Measurements from ENCODE around the gene UTP15. TPM values are rescaled to one million over a fixed set of nuclear protein-coding genes. Genes with fewer than 3 reads are reported as not detected.

UTP15 gene
- total and polyA plus RNA-seq, 2 of the 4 experiments (the other 2 are of a cell fraction): 11.4 to 28.0 TPM

DNA sequence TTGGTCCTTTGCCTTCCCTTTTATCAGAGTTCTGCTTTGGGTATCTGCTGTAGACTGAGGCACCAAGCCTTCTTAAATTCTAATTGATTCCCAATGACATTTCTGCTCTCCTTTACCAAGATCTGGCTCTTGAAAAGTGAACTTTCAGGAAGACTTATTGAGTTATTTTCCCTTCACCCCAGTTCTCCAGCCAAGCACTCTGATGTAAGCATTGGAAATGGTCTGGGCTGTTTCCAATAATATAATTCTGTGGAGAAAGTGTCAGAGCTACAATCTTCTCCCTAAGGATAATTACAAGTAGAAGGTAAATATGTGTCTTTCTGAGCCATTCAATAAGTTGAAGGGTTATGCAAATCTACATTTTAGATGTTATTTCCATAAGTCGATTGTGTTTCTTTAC, 36.5 kb upstream of the UTP15 start:
- Histone ChIP-seq H3K14ac (replicated peaks; ENCODE audit: low read depth, low read length) (no peak overlapping the region), H4K20me1 (ENCODE audit: insufficient read depth, low read length) (no peaks in the 10 kb centered on the region), H3K9me1 (ENCODE audit: insufficient read depth, low read length) (peaks cover 4% of the 10 kb centered on the region; the same call in 1 of the 2 replicates), H3K4me2 (ENCODE audit: low read depth, low read length) (no peak overlapping the region), H4K5ac (ENCODE audit: low read depth, low read length) (no peak overlapping the region), H3K79me1 (ENCODE audit: low read depth in 1 of 2, low read length in 2 of 2) (no peaks in the 10 kb centered on the region), H3K56ac (ENCODE audit: extremely low read depth, insufficient read depth, low read length) (no peak overlapping the region), H3K23ac (ENCODE audit: low read depth, low read length) (no peak overlapping the region), H4K8ac (ENCODE audit: low read depth in 2 of 2, low read length in 2 of 2) (no peak overlapping the region), H3K4me3 (ENCODE audit: insufficient read depth, low read depth, low read length) (no peak overlapping the region), H3K27me3 (ENCODE audit: control insufficient read depth, insufficient read depth, low read length) (no peaks in the 10 kb centered on the region), H3K9ac (ENCODE audit: low read depth, low read length) (no peak overlapping the region), H2AK5ac (ENCODE audit: low read depth, low read length) (no peak overlapping the region), H3K4ac (ENCODE audit: low read depth, low read length) (no peak overlapping the region), H3K4me1 (ENCODE audit: control insufficient read depth, insufficient read depth, low read length) (peaks cover 8% of the 10 kb centered on the region), H3K9me3 (ENCODE audit: control insufficient read depth, insufficient read depth, low read length) (no peaks in the 10 kb centered on the region), H3K18ac (ENCODE audit: low read depth, low read length) (no peak overlapping the region), H2BK15ac (ENCODE audit: low read depth, low read length) (no peak overlapping the region), H2BK20ac (ENCODE audit: low read depth, low read length) (no peak overlapping the region), H3K36me3 (ENCODE audit: control insufficient read depth, insufficient read depth, low read length) (no peaks in the 10 kb centered on the region), H2AFZ (replicated peaks; ENCODE audit: low read length, poor library complexity) (no peak overlapping the region), H2BK120ac (ENCODE audit: low read depth, low read length) (no peak overlapping the region), H4K91ac (ENCODE audit: insufficient read depth, low read depth, low read length) (no peak overlapping the region), H2AK9ac (replicated peaks; ENCODE audit: low read depth, low read length, poor library complexity) (no peak overlapping the region), H3K27ac (ENCODE audit: insufficient read depth, low read length) (no peak overlapping the region), H2BK5ac (ENCODE audit: low read depth, low read length, poor library complexity, severe bottlenecking) (no peak overlapping the region)
- DNase-seq (no peak), ATAC-seq (ENCODE audit: low read depth) (no peak)
- TF ChIP-seq, protein P1, sequence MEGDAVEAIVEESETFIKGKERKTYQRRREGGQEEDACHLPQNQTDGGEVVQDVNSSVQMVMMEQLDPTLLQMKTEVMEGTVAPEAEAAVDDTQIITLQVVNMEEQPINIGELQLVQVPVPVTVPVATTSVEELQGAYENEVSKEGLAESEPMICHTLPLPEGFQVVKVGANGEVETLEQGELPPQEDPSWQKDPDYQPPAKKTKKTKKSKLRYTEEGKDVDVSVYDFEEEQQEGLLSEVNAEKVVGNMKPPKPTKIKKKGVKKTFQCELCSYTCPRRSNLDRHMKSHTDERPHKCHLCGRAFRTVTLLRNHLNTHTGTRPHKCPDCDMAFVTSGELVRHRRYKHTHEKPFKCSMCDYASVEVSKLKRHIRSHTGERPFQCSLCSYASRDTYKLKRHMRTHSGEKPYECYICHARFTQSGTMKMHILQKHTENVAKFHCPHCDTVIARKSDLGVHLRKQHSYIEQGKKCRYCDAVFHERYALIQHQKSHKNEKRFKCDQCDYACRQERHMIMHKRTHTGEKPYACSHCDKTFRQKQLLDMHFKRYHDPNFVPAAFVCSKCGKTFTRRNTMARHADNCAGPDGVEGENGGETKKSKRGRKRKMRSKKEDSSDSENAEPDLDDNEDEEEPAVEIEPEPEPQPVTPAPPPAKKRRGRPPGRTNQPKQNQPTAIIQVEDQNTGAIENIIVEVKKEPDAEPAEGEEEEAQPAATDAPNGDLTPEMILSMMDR (conservative IDR thresholded peaks at IDR 0.05; ENCODE audit: low read depth, low read length): no peak
- TF ChIP-seq CHD1 (IDR thresholded peaks at IDR 0.05; ENCODE audit: low read depth, low read length) (no peak), MAFK (IDR thresholded peaks at IDR 0.05; ENCODE audit: low read depth, low read length) (no peak), CEBPB (IDR thresholded peaks at IDR 0.05; ENCODE audit: low read depth, low read length) (no peak), BHLHE40 (IDR thresholded peaks at IDR 0.05; ENCODE audit: low read depth, low read length) (no peak), MXI1 (IDR thresholded peaks at IDR 0.05; ENCODE audit: borderline replicate concordance, low read depth, low read length) (no peak), RFX5 (IDR thresholded peaks at IDR 0.05; ENCODE audit: low read depth, low read length) (no peak), RCOR1 (IDR thresholded peaks at IDR 0.05; ENCODE audit: insufficient replicate concordance, low read length) (no peak), SMC3 (IDR thresholded peaks at IDR 0.05; ENCODE audit: low read depth, low read length) (no peak), RAD21 (IDR thresholded peaks at IDR 0.05; ENCODE audit: low read length) (no peak), FOS (IDR thresholded peaks at IDR 0.05; ENCODE audit: low read depth, low read length) (no peak), NFE2L2 (IDR thresholded peaks at IDR 0.05; ENCODE audit: low read depth, low read length) (no peak), POLR2A (IDR thresholded peaks at IDR 0.05; ENCODE audit: low read depth, low read length) (no peak), MAZ (IDR thresholded peaks at IDR 0.05; ENCODE audit: borderline replicate concordance, low read depth, low read length) (no peak)
- TF ChIP-seq, protein P2, sequence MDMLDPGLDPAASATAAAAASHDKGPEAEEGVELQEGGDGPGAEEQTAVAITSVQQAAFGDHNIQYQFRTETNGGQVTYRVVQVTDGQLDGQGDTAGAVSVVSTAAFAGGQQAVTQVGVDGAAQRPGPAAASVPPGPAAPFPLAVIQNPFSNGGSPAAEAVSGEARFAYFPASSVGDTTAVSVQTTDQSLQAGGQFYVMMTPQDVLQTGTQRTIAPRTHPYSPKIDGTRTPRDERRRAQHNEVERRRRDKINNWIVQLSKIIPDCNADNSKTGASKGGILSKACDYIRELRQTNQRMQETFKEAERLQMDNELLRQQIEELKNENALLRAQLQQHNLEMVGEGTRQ (IDR thresholded peaks at IDR 0.05; ENCODE audit: low read depth, low read length): no peak
- TF ChIP-seq, protein P3, sequence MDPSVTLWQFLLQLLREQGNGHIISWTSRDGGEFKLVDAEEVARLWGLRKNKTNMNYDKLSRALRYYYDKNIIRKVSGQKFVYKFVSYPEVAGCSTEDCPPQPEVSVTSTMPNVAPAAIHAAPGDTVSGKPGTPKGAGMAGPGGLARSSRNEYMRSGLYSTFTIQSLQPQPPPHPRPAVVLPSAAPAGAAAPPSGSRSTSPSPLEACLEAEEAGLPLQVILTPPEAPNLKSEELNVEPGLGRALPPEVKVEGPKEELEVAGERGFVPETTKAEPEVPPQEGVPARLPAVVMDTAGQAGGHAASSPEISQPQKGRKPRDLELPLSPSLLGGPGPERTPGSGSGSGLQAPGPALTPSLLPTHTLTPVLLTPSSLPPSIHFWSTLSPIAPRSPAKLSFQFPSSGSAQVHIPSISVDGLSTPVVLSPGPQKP (IDR thresholded peaks at IDR 0.05; ENCODE audit: borderline replicate concordance, low read depth, low read length): no peak
- CTCF ChIA-PET: no interaction called here
- POLR2A ChIA-PET (ENCODE audit: unreplicated experiment): no interaction called here
- intact Hi-C loops (cut with micrococcal nuclease): no loop called here
- BruUV-seq (replicated peaks): no TSS peak
- dilution Hi-C loops (cut with HindIII; ENCODE audit: low sequenced_read_pairs, unreplicated experiment): no loop called here
- WGBS, 2 experiments (ENCODE audit: extremely low coverage in 2 of 2, insufficient read length in 1 of 2): no CpG with 5 or more reads among the region's 1 CpG
- in situ Hi-C loops (cut with MboI; ENCODE audit: low sequenced_read_pairs): no loop called here

Data from IMR-90 (cell line).